NCI-H1092 treated with DMSO at 0.1 percent for 48 hours (cell line): Measurements from ENCODE around the gene C19orf12.

ENCODE experiments used
- DNase-seq: peaks from one replicate; lab custom pipeline; 2025; lab: John Stamatoyannopoulos, UW

C19orf12 gene

GRCh38 chr19:29695765-29696564, 19.1 kb downstream of the C19orf12 start:
- no peak for DNase-seq

- DNase-seq = peak; percentile 1
These were observed 20.1 kb downstream of the C19orf12 start for GRCh38 chr19:29694669-29695627.

- DNase-seq = no peak
These were observed 20.9 kb downstream of the C19orf12 start for GRCh38 chr19:29694161-29694560.

- no peak for DNase-seq
These were observed 24.2 kb downstream of the C19orf12 start for GRCh38 chr19:29690842-29691241.

GRCh38 chr19:29687897-29688728, 26.9 kb downstream of the C19orf12 start:
- DNase-seq = no peak

- no peak for DNase-seq
These were observed 27.7 kb downstream of the C19orf12 start for GRCh38 chr19:29687244-29687896.

- no peak for DNase-seq
These were observed 28.7 kb downstream of the C19orf12 start for GRCh38 chr19:29686285-29686805.

GRCh38 chr19:29685326-29685725, 29.7 kb downstream of the C19orf12 start:
- DNase-seq = no peak

GRCh38 chr19:29683009-29683408, 32.1 kb downstream of the C19orf12 start:
- DNase-seq = no peak

- no peak for DNase-seq
These were observed 32.7 kb downstream of the C19orf12 start for GRCh38 chr19:29682236-29682895.

GRCh38 chr19:29681422-29682235, 33.4 kb downstream of the C19orf12 start:
- no peak for DNase-seq

- DNase-seq = no peak
These were observed 34.1 kb downstream of the C19orf12 start for GRCh38 chr19:29680937-29681336.

- no peak for DNase-seq
These were observed 34.6 kb downstream of the C19orf12 start for GRCh38 chr19:29680447-29680846.

GRCh38 chr19:29679598-29680210, 35.4 kb downstream of the C19orf12 start:
- no peak for DNase-seq

- DNase-seq = no peak
These were observed 36.5 kb downstream of the C19orf12 start for GRCh38 chr19:29678484-29679106.

GRCh38 chr19:29677001-29677817, 37.9 kb downstream of the C19orf12 start:
- no peak for DNase-seq

- DNase-seq = no peak
These were observed 38.5 kb downstream of the C19orf12 start for GRCh38 chr19:29676586-29676985.

- DNase-seq = no peak
These were observed 39.3 kb downstream of the C19orf12 start for GRCh38 chr19:29675650-29676186.
